KMS-11 (cell line): Measurements from ENCODE around the gene MRPS22.
A peak's percentile ranks its signal among the peaks of the same experiment; 100 is the strongest.

ENCODE experiments used
- H2AFZ ChIP-seq: fragments of 200-600 bp; sonication (generic); 2 replicates; pipeline ENCODE4 v1.6.1; 2016; ENCODE audit warnings: antibody characterized with exemption, mixed run types, low read depth
- H3K27ac ChIP-seq: fragments of 200-600 bp; sonication (generic); 2 replicates; pipeline ENCODE4 v1.6.1; 2016; ENCODE audit warnings: mild to moderate bottlenecking, mixed run types
- H3K27me3 ChIP-seq: fragments of 200-600 bp; sonication (generic); 2 replicates; pipeline ENCODE4 v1.6.1; 2017; ENCODE audit warnings: mild to moderate bottlenecking, low read depth, mixed run types, moderate library complexity; ENCODE audit not compliant: insufficient read depth
- H3K36me3 ChIP-seq: fragments of 200-600 bp; sonication (generic); 2 replicates; pipeline ENCODE4 v1.6.1; 2017; ENCODE audit warnings: mild to moderate bottlenecking, mixed run types; ENCODE audit not compliant: insufficient read depth
- H3K4me1 ChIP-seq: fragments of 200-600 bp; sonication (generic); 2 replicates; pipeline ENCODE4 v1.6.1; 2016; ENCODE audit warnings: mild to moderate bottlenecking, low read depth, mixed run types; ENCODE audit not compliant: poor library complexity, severe bottlenecking
- H3K4me2 ChIP-seq: fragments of 200-600 bp; sonication (generic); 2 replicates; pipeline ENCODE4 v1.7.0; 2016; ENCODE audit warnings: mild to moderate bottlenecking, mixed run types
- H3K4me3 ChIP-seq: fragments of 200-600 bp; sonication (generic); IDR thresholded peaks from 2 replicates; pipeline ENCODE4 v1.6.1; 2017; ENCODE audit warnings: low read depth, low read length, mixed read lengths; ENCODE audit not compliant: insufficient read depth
- H3K79me2 ChIP-seq: fragments of 200-600 bp; sonication (generic); 2 replicates; pipeline ENCODE4 v1.6.1; 2016; ENCODE audit warnings: low read depth, mixed run types; ENCODE audit not compliant: insufficient read depth
- H3K9ac ChIP-seq: fragments of 200-600 bp; sonication (generic); 2 replicates; pipeline ENCODE4 v1.6.1; 2016; ENCODE audit warnings: mild to moderate bottlenecking, mixed run types
- H4K20me1 ChIP-seq: fragments of 200-600 bp; sonication (generic); 2 replicates; pipeline ENCODE4 v1.6.1; 2016; ENCODE audit warnings: mild to moderate bottlenecking, mixed run types; ENCODE audit not compliant: insufficient read depth
- CTCF ChIP-seq: fragments of 200-600 bp; sonication (generic); conservative IDR thresholded peaks from 2 replicates; pipeline ENCODE4 v1.6.1; 2017; ENCODE audit warnings: low read depth, mild to moderate bottlenecking, antibody characterized with exemption, low read length, moderate library complexity, mixed read lengths

MRPS22 gene

GRCh38 chr3:139343895-139344856 lies at the start of gene MRPS22:
Gene MRPS22, plus strand, starts transcription at chr3:139344020. Its CDS starts 7 bp downstream, at chr3:139344027.
- peak within 1 kb of the TSS; percentile 91 for H2AFZ ChIP-seq
- peak within 1 kb of the TSS; percentile 55 for H3K27ac ChIP-seq

GRCh38 chr3:139295040-139295439 lies 48.8 kb upstream of the MRPS22 start:
- no peak for TF ChIP-seq CTCF
- no peaks in the 10 kb centered on the region for H3K36me3 ChIP-seq
- no peaks in the 10 kb centered on the region for H3K27me3 ChIP-seq
- H3K27ac ChIP-seq = no peak overlapping the region
- H2AFZ ChIP-seq = no peak overlapping the region
- H3K4me2 ChIP-seq = no peak overlapping the region
- no peak overlapping the region for H3K9ac ChIP-seq
- no peaks in the 10 kb centered on the region for H3K4me1 ChIP-seq
- no peaks in the 10 kb centered on the region for H4K20me1 ChIP-seq
- H3K4me3 ChIP-seq = no peak overlapping the region
- H3K79me2 ChIP-seq = no peaks in the 10 kb centered on the region

More at GRCh38 chr3:139343895-139344856, at the start of gene MRPS22:
- Histone ChIP-seq H3K36me3 (no peaks in the 10 kb centered on the region; the same call in 1 of the 2 replicates), H3K27me3 (no peaks in the 10 kb centered on the region; the same call in 1 of the 2 replicates), H4K20me1 (no peaks in the 10 kb centered on the region), H3K4me1 (peaks cover 15% of the 10 kb centered on the region), H3K79me2 (peaks cover 29% of the 10 kb centered on the region; the same call in 1 of the 2 replicates), H3K4me3 (peak within 1 kb of the TSS; percentile 96), H3K9ac (peak within 1 kb of the TSS; percentile 79), H3K4me2 (peak within 1 kb of the TSS; percentile 76)
- TF ChIP-seq CTCF = no peak

GRCh38 chr3:139296141-139296718 lies 47.6 kb upstream of the MRPS22 start:
- Histone ChIP-seq H3K9ac (no peak overlapping the region), H3K27me3 (no peaks in the 10 kb centered on the region), H2AFZ (no peak overlapping the region), H3K27ac (no peak overlapping the region), H3K36me3 (no peaks in the 10 kb centered on the region), H3K79me2 (no peaks in the 10 kb centered on the region), H3K4me1 (peaks cover 1% of the 10 kb centered on the region), H3K4me3 (no peak overlapping the region), H4K20me1 (no peaks in the 10 kb centered on the region), H3K4me2 (no peak overlapping the region)
- no peak for TF ChIP-seq CTCF

- no peaks in the 10 kb centered on the region for H3K36me3 ChIP-seq
- H3K9ac ChIP-seq = no peak overlapping the region
- H4K20me1 ChIP-seq = no peaks in the 10 kb centered on the region
- no peaks in the 10 kb centered on the region for H3K27me3 ChIP-seq
- TF ChIP-seq CTCF = no peak
- peaks cover 17% of the 10 kb centered on the region for H3K4me1 ChIP-seq
- no peak overlapping the region for H3K4me3 ChIP-seq
- H3K79me2 ChIP-seq = no peaks in the 10 kb centered on the region
- no peak overlapping the region for H2AFZ ChIP-seq
- H3K27ac ChIP-seq = no peak overlapping the region
- H3K4me2 ChIP-seq = no peak overlapping the region
Measured at GRCh38 chr3:139297588-139298311, 46.1 kb upstream of the MRPS22 start.
